Adrenal gland (tissue), 5 donors: ENCODE data around the gene CBLN3.

Experiments
- POLR2A ChIP-seq, 2 donors: fragments of 450-650 bp; IDR thresholded peaks; one replicate each; pipeline ENCODE4 v1.6.1; 2017; ENCODE audit warnings: antibody characterized with exemption in 2 of 2, mild to moderate bottlenecking in 2 of 2, moderate library complexity in 1 of 2
- TF ChIP-seq, protein P1 (sequence below), 6 experiments: fragments of 450-650 bp in 4 of 6; fragments of 200-600 bp in 2 of 6; sonication (generic) in 1 of 6; IDR thresholded peaks; 1 replicate in 5 of 6; 2 replicates in 1 of 6; pipeline versions ENCODE4 v1.5.1 to v1.8.0; 2016 to 2021; ENCODE audit warnings: antibody characterized with exemption in 6 of 6, mild to moderate bottlenecking in 2 of 6, moderate library complexity in 1 of 6
- donor health status: DM: no; HTN: no; CAD: no.

- TF ChIP-seq, protein P1, sequence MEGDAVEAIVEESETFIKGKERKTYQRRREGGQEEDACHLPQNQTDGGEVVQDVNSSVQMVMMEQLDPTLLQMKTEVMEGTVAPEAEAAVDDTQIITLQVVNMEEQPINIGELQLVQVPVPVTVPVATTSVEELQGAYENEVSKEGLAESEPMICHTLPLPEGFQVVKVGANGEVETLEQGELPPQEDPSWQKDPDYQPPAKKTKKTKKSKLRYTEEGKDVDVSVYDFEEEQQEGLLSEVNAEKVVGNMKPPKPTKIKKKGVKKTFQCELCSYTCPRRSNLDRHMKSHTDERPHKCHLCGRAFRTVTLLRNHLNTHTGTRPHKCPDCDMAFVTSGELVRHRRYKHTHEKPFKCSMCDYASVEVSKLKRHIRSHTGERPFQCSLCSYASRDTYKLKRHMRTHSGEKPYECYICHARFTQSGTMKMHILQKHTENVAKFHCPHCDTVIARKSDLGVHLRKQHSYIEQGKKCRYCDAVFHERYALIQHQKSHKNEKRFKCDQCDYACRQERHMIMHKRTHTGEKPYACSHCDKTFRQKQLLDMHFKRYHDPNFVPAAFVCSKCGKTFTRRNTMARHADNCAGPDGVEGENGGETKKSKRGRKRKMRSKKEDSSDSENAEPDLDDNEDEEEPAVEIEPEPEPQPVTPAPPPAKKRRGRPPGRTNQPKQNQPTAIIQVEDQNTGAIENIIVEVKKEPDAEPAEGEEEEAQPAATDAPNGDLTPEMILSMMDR (IDR thresholded peaks at IDR 0.05), result no peak
- peak in 1 of 2 donors; percentile 20 for TF ChIP-seq POLR2A (IDR thresholded peaks at IDR 0.05)
These were observed 744 bp upstream of the CBLN3 start for GRCh38 chr14:24430143-24430681.
